ENCODE data around the gene TEKT5.
"Not testable (repeated sequence)": the region's sequence is repeated elsewhere in the genome, so short reads cannot be mapped to it uniquely, and the experiment has no call there.

Gene TEKT5

DNA sequence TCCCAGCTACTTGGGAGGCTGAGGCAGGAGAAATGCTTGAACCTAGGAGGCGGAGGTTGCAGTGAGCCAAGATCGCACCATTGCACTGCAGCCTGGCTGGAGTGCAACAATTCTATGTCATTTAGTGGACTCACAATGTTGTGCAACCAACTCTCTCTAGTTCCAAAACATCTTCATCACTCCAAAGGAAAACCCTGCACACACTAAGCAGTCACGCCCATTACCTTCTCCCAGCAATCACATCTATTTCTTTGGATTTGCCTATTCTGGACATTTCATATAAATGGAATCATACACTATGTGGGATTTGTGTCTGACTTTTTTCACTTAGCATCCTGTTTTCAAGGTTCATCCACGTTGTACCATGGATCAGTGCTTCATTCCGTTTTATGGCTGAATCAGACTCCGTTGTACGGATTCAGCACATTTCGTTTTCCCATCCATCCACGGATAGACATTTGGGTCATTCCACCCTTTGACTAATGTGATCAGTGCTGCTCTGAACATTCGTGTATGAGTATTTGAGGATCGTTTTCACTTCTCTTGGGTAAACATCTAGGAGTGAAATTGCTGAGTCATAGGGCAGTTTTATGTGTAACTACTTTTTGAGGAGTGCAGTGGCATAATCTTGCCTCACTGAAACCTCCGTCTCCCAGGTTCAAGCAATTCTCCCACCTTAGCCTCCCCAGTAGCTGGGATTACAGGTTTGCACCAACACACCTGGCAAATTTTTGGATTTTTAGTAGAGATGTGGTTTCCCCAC is 69.0 kb downstream of the TEKT5 start:
- no peak overlapping the region for H3K27ac ChIP-seq (ENCODE audit: low read length)
- H3K36me3 ChIP-seq (ENCODE audit: insufficient read depth, low read depth, low read length): no peaks in the 10 kb centered on the region
- H3K4me1 ChIP-seq (ENCODE audit: insufficient read depth, low read length): no peaks in the 10 kb centered on the region; the same call in 1 of the 2 replicates
- H3K4me3 ChIP-seq (ENCODE audit: low read length): no peak overlapping the region
- no peak overlapping the region; the same call in 1 of the 2 replicates for H3K9ac ChIP-seq (ENCODE audit: low read depth, low read length)
- H3K9me3 ChIP-seq (ENCODE audit: insufficient read depth, low read depth, low read length): no peaks in the 10 kb centered on the region
- no peaks in the 10 kb centered on the region for H3K27me3 ChIP-seq (ENCODE audit: insufficient read depth, low read length)

DNA sequence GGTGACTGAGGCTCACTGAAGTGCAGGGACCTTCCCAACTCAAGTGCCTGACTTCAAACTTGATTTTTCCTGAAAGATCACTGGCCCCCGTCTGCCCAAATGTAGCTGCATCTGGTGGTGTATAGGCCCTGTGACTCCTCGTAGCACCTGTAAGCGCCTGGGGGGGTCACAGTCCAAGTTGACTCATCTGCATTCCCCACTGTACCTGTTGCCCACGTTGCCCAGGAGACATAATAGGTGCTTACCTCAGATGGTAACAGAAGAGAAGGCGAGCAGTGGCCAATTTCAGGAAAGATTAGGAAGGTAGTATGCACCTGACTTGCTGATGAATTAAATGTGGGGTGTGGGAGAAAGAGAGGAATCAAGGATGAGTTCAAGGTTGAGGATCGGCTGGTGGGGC is 70.2 kb downstream of the TEKT5 start:
- Histone ChIP-seq H3K9me3 (ENCODE audit: insufficient read depth, low read depth, low read length) (no peaks in the 10 kb centered on the region), H3K27me3 (ENCODE audit: insufficient read depth, low read length) (no peaks in the 10 kb centered on the region), H3K9ac (ENCODE audit: low read depth, low read length) (no peak overlapping the region), H3K27ac (ENCODE audit: low read length) (no peak overlapping the region), H3K36me3 (ENCODE audit: insufficient read depth, low read depth, low read length) (no peaks in the 10 kb centered on the region), H3K4me1 (ENCODE audit: insufficient read depth, low read length) (peaks cover 5% of the 10 kb centered on the region; the same call in 1 of the 2 replicates), H3K4me3 (ENCODE audit: low read length) (no peak overlapping the region)

DNA sequence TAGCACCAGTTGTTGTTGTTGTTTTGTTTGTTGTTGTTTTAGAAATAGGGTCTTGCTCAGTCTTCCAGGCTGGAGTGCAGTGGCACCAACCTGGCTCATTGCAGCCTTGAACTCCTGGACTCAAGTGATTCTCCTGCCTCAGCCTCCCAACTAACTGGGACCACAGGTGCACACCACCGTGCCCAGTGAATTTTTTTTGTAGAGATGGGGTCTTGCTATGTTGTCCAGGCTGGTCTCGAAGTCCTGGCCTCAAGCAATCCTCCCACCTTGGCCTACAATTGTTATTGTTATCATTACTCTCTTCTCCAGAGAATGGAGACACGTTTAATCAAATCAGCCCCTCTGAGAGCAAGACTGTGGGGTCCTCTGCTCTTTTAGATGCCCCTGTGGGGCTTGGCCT is 71.7 kb downstream of the TEKT5 start:
- no peaks in the 10 kb centered on the region for H3K36me3 ChIP-seq (ENCODE audit: insufficient read depth, low read depth, low read length)
- H3K4me3 ChIP-seq (ENCODE audit: low read length): no peak overlapping the region
- H3K9ac ChIP-seq (ENCODE audit: low read depth, low read length): no peak overlapping the region
- no peak overlapping the region for H3K27ac ChIP-seq (ENCODE audit: low read length)
- H3K27me3 ChIP-seq (ENCODE audit: insufficient read depth, low read length): peaks cover 13% of the 10 kb centered on the region; the same call in 1 of the 2 replicates
- H3K4me1 ChIP-seq (ENCODE audit: insufficient read depth, low read length): peaks cover 5% of the 10 kb centered on the region
- H3K9me3 ChIP-seq (ENCODE audit: insufficient read depth, low read depth, low read length): no peaks in the 10 kb centered on the region

DNA sequence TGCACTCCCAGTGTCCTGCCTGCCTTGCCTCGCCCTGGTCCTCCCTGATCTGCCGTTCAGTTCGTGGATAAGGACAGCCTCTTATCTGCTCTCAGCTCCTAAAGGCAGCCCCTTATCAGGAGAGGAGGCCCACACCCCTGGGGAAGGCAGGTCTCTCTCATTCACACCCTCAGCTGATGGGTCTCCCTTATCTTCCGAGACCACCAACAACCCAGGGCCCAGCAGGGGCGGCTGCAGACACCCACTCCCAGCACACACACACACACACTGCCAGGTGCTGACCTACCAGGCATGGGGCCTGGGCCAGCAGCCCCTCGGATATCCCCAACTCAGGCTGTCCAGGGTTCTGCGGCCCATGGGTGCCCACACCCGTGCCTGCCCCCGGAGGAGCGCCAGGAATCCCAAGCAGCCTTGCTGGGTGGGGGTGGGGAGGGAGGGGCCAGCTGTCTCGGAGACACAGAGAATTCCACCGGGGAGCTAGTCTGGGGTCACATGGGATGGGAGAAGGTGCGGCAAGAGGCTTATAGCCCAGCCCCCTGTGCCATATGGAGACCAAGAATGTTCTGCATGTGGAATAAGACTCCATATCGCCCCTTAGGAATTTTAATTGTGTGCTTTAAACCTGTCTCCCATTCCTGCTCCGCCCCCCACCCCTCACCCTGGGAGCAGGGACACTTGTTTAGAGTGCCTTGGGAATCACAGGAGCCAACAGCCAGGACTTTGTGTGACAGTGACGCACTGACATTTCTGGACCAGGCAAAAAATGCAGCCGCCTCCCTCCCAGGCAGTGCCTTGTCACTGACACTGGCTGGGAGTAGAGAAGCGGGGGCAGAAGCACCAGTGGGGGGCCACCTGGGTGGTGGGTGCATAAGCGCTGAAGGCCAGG is 72.5 kb downstream of the TEKT5 start:
- Histone ChIP-seq H3K27me3 (ENCODE audit: insufficient read depth, low read length) (peaks cover 19% of the 10 kb centered on the region; the same call in 1 of the 2 replicates), H3K27ac (ENCODE audit: low read length) (no peak overlapping the region), H3K4me3 (ENCODE audit: low read length) (no peak overlapping the region), H3K36me3 (ENCODE audit: insufficient read depth, low read depth, low read length) (no peaks in the 10 kb centered on the region), H3K9ac (ENCODE audit: low read depth, low read length) (no peak overlapping the region), H3K9me3 (ENCODE audit: insufficient read depth, low read depth, low read length) (no peaks in the 10 kb centered on the region), H3K4me1 (ENCODE audit: insufficient read depth, low read length) (peaks cover 11% of the 10 kb centered on the region)

DNA sequence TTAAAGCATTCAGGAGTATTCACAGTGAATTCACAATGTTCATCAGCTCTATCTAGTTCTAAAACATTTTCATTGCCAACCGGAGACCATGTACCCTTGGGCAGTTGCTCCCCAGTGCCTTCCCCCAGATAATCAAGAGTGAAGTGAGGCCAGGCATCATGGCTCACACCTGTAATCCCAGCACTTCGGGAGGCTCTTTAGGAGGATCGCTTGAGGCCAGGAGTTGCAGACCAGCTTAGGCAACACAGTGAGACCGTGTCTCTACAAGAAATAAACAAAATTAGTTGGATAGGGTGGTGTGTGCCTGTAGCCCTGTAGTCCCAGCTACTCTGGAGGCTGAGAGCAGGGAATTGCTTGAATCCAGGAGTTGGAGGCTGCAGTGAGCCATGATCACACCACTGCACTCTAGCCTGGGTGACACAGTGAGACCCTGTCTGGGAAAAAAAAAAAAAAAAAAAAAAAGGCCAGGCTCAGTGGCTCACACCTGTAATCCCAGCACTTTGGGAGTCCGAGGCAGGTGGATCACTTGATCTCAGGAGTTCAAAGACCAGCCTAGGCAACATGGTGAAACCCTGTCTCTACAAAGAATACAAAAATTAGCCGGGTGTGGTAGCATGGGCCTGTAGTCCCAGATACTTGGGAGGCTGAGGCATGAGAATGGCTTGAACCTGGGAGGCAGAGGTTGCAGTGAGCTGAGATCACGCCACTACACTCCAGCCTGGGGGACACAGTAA is 73.3 kb downstream of the TEKT5 start:
- H3K9me3 ChIP-seq (ENCODE audit: insufficient read depth, low read depth, low read length); H3K9ac ChIP-seq (ENCODE audit: low read depth, low read length); H3K36me3 ChIP-seq (ENCODE audit: insufficient read depth, low read depth, low read length); H3K27ac ChIP-seq (ENCODE audit: low read length); H3K4me3 ChIP-seq (ENCODE audit: low read length): not testable (repeated sequence)
- H3K4me1 ChIP-seq (ENCODE audit: insufficient read depth, low read length): peaks cover 14% of the 10 kb centered on the region
- H3K27me3 ChIP-seq (ENCODE audit: insufficient read depth, low read length): peaks cover 19% of the 10 kb centered on the region; the same call in 1 of the 2 replicates

DNA sequence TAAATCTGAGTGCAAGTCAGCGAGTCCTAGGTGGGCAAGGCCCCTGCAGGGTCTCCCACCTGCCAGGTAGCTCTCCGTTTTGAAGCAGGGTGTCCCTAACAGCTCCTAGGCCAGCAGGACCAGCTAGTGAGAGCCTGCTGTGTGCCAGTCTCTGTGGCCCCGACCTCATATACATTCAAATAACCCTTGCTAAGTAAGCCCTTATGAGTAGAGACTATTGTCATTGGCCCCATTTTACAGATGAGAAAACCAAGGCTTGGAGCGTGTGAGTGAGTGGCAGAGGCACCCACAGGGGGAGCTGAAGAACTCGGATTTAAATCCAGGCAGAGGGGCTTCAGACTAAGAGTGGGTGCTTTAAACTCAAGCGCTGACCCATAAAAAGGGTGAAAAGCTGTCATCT is 74.6 kb downstream of the TEKT5 start:
- Histone ChIP-seq H3K9ac (ENCODE audit: low read depth, low read length) (no peak overlapping the region), H3K4me1 (ENCODE audit: insufficient read depth, low read length) (peaks cover 15% of the 10 kb centered on the region), H3K36me3 (ENCODE audit: insufficient read depth, low read depth, low read length) (no peaks in the 10 kb centered on the region), H3K27me3 (ENCODE audit: insufficient read depth, low read length) (peaks cover 19% of the 10 kb centered on the region; the same call in 1 of the 2 replicates), H3K4me3 (ENCODE audit: low read length) (peak overlapping the region; percentile 68; the same call in 1 of the 2 replicates), H3K27ac (ENCODE audit: low read length) (no peak overlapping the region), H3K9me3 (ENCODE audit: insufficient read depth, low read depth, low read length) (no peaks in the 10 kb centered on the region)

DNA sequence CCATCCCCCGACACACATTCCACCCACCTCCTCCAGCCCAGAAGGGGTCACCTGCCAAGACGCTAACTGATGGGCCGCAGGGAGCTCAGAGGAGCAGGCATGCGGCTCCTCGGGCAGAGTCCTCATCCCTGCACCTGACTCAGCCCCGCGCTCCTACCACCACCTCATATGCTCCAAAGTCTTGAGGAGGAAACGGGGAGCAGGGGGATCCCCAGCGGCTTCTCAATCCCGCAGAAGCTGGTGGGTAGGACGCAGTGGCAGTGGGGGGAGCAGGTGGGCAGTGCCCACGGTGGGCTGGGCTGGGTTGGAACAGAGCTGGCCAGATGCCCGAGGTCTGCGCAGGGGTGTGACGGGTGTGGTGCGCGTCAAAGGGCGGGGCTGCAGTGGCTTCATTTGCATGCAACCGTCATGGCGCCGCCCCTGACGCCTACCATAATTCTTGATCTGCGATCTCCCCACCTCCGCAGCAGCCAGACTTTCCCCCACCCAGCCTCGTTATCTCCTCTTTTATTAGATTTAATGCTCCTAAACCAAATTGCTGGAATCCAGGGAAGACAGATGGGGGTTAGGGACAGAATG is 75.4 kb downstream of the TEKT5 start:
- H3K27ac ChIP-seq (ENCODE audit: low read length): no peak overlapping the region
- peaks cover 15% of the 10 kb centered on the region for H3K4me1 ChIP-seq (ENCODE audit: insufficient read depth, low read length)
- H3K4me3 ChIP-seq (ENCODE audit: low read length): peak overlapping the region; percentile 68
- H3K9me3 ChIP-seq (ENCODE audit: insufficient read depth, low read depth, low read length): no peaks in the 10 kb centered on the region
- peaks cover 19% of the 10 kb centered on the region; the same call in 1 of the 2 replicates for H3K27me3 ChIP-seq (ENCODE audit: insufficient read depth, low read length)
- H3K9ac ChIP-seq (ENCODE audit: low read depth, low read length): no peak overlapping the region; the same call in 1 of the 2 replicates
- no peaks in the 10 kb centered on the region for H3K36me3 ChIP-seq (ENCODE audit: insufficient read depth, low read depth, low read length)

DNA sequence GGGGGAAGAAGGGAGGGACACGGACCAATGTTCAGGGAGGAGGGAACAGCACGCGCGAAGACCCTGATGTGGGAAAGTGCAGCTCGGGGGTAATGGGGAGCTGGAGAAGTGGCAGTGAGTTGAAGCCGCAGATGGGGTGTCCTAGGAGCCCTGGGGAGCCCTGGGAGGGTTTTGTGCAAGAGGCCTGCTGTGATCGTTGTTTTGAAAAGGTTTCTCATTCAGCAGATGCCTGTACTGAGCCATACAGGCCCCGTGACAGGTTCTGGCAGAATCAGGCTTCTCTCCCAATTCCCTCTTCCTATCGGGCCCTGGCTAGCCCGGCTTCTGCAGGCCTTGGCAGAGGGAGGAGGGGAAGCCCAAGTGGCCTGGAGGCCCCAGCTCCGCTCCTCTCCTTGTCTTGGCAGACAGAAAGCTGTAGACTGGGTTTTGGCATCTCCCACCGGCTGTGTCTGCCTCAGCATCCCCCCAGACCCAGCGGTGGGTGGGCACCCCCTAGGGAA is 76.0 kb downstream of the TEKT5 start:
- H3K27me3 ChIP-seq (ENCODE audit: insufficient read depth, low read length): peaks cover 19% of the 10 kb centered on the region; the same call in 1 of the 2 replicates
- no peak overlapping the region for H3K27ac ChIP-seq (ENCODE audit: low read length)
- H3K9me3 ChIP-seq (ENCODE audit: insufficient read depth, low read depth, low read length): no peaks in the 10 kb centered on the region
- H3K4me1 ChIP-seq (ENCODE audit: insufficient read depth, low read length): peaks cover 15% of the 10 kb centered on the region
- H3K9ac ChIP-seq (ENCODE audit: low read depth, low read length): no peak overlapping the region
- peak overlapping the region; percentile 68; the same call in 1 of the 2 replicates for H3K4me3 ChIP-seq (ENCODE audit: low read length)
- no peaks in the 10 kb centered on the region for H3K36me3 ChIP-seq (ENCODE audit: insufficient read depth, low read depth, low read length)

DNA sequence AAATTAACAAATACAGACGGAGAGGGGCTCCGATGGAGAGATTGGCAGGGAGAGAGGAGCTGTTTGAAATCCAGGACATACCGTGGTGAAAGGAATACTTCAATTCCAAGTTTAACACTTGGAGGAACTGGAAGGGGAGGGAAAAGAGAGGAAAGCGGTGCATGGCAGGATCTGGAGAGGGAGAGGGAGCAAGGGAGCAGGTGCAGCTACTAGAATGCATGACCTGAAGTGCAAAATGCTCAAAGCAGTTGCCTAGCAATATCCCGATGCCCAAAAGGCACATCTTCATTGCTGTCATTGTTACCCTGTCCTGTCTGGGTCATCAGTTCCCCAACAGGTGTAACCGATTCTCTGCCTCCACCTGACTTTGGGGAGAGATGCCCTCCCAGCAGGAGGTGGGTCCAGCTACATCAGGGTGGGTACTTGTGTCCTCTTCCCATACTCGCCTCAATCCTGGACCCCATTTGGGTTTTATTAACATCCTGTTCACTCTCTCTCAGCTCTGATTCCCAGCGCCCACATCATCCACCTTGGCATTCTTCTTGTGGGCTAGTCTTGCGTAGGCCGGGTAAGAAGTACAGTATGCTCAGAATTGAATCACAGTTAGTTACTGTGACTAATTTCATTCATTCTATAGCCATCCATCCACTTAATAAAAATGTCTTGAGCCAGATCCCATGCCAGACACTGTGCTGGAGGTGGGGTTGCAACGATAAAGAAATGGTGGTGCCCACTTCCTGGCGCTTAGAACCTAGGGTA is 76.9 kb downstream of the TEKT5 start:
- H3K9me3 ChIP-seq (ENCODE audit: insufficient read depth, low read depth, low read length): no peaks in the 10 kb centered on the region
- no peaks in the 10 kb centered on the region for H3K36me3 ChIP-seq (ENCODE audit: insufficient read depth, low read depth, low read length)
- H3K27me3 ChIP-seq (ENCODE audit: insufficient read depth, low read length): peaks cover 19% of the 10 kb centered on the region; the same call in 1 of the 2 replicates
- H3K4me3 ChIP-seq (ENCODE audit: low read length): no peak overlapping the region
- H3K27ac ChIP-seq (ENCODE audit: low read length): no peak overlapping the region
- H3K9ac ChIP-seq (ENCODE audit: low read depth, low read length): no peak overlapping the region
- H3K4me1 ChIP-seq (ENCODE audit: insufficient read depth, low read length): peaks cover 15% of the 10 kb centered on the region

DNA sequence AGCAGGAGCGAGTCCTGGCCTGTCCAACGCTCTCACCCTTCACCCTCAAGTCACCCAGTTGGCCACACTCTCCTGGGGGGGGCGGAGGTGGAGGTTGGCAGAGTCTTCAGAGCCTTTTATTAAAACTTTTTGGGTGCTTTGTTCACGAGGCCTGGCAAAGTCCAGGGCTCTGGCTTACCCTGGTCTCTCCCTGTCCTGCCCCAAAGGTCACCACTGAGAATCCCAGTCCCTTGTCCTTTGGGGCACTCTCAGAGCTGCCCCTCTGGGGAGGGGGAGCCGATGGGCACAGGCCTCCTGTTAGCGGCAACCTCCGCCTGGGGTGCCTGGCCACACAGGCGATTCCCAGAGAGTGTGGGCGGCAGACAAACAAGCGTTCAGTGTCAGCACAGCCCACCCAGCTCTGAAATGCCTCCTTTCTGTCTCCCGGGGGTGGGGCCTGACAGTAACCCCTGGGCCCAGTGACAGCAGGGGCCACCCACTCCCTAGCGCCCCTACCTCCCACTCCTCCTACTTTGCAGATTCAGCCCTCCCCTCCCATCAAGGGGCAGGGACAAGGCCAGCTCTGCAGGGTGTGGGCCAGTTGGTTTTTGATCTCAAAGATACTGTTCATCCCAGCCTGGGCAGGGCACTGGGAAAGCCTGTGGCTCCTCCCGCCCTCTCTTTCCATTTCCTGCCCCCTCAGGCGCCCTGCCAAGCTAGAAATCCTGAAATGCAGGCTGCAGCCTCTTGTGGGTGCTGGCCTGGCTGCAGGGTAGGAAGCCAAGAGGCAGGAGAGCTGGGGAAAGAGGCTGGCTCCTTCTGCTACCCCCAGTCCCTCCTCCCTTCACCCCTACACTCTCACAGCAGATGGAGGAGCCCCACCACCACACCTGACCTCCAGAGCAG is 77.7 kb downstream of the TEKT5 start:
- Histone ChIP-seq H3K36me3 (ENCODE audit: insufficient read depth, low read depth, low read length) (no peaks in the 10 kb centered on the region), H3K27me3 (ENCODE audit: insufficient read depth, low read length) (peaks cover 19% of the 10 kb centered on the region; the same call in 1 of the 2 replicates), H3K27ac (ENCODE audit: low read length) (no peak overlapping the region), H3K4me1 (ENCODE audit: insufficient read depth, low read length) (peaks cover 15% of the 10 kb centered on the region), H3K4me3 (ENCODE audit: low read length) (no peak overlapping the region; the same call in 1 of the 2 replicates), H3K9me3 (ENCODE audit: insufficient read depth, low read depth, low read length) (no peaks in the 10 kb centered on the region), H3K9ac (ENCODE audit: low read depth, low read length) (no peak overlapping the region)

Measured in iPS-20b (cell line).